Endodermal cell (in vitro differentiated cells): ENCODE measurements around the gene MISP. TPM values are rescaled to one million over a fixed set of nuclear protein-coding genes. Genes with fewer than 3 reads are reported as not detected.

Experiments
- DNase-seq: peaks from one replicate; pipeline ENCODE4 v3.0.0-alpha.2; 2017
- H3K27ac ChIP-seq: 2 replicates; pipeline ENCODE4 v1.5.1; 2013; ENCODE audit warnings: mild to moderate bottlenecking, low read depth, low read length, moderate library complexity
- H3K27me3 ChIP-seq: 2 replicates; pipeline ENCODE4 v1.6.1; 2013; ENCODE audit warnings: mild to moderate bottlenecking, low read length, moderate library complexity; ENCODE audit not compliant: insufficient read depth, control insufficient read depth, poor library complexity, severe bottlenecking
- H3K36me3 ChIP-seq: 2 replicates; pipeline ENCODE4 v1.7.0; 2013; ENCODE audit warnings: mild to moderate bottlenecking, low read length, moderate library complexity; ENCODE audit not compliant: control insufficient read depth, insufficient read depth
- H3K4me1 ChIP-seq: one replicate; pipeline ENCODE4 v1.7.0; 2013; ENCODE audit warnings: low read length; ENCODE audit not compliant: control insufficient read depth, insufficient read depth
- H3K4me3 ChIP-seq: 2 replicates; pipeline ENCODE4 v1.5.1; 2013; ENCODE audit warnings: mild to moderate bottlenecking, low read length, moderate library complexity
- H3K9ac ChIP-seq: 2 replicates; pipeline ENCODE4 v1.6.1; 2013; ENCODE audit warnings: mild to moderate bottlenecking, low read length, moderate library complexity; ENCODE audit not compliant: poor library complexity, severe bottlenecking; ENCODE audit errors: extremely low read depth
- H3K9me3 ChIP-seq: 2 replicates; pipeline ENCODE4 v1.6.1; 2013; ENCODE audit warnings: mild to moderate bottlenecking, low read length, moderate library complexity; ENCODE audit not compliant: control insufficient read depth
- H3K27ac Mint-ChIP-seq: 2 replicates; pipeline ENCODE4 v1.8.0; 2020; ENCODE audit warnings: mixed read lengths
- H3K27me3 Mint-ChIP-seq: 2 replicates; pipeline ENCODE4 v1.8.0; 2021; ENCODE audit warnings: mild to moderate bottlenecking, mixed read lengths; ENCODE audit not compliant: insufficient read depth
- H3K36me3 Mint-ChIP-seq: 2 replicates; pipeline ENCODE4 v1.8.0; 2020; ENCODE audit warnings: low read depth, mixed read lengths
- H3K4me1 Mint-ChIP-seq: 2 replicates; pipeline ENCODE4 v1.8.0; 2020; ENCODE audit warnings: mixed read lengths
- H3K4me3 Mint-ChIP-seq: 2 replicates; pipeline ENCODE4 v1.8.0; 2020; ENCODE audit warnings: mild to moderate bottlenecking, moderate library complexity, mixed read lengths
- H3K9me3 Mint-ChIP-seq: 2 replicates; pipeline ENCODE4 v1.8.0; 2020; ENCODE audit warnings: mild to moderate bottlenecking, mixed read lengths
- WGBS, 2 experiments: methylation state at CpG; one replicate each; pipeline versions ENCODE4 v1.1.5 to v1.1.7; 2013; ENCODE audit warnings: missing lambda C conversion rate in 2 of 2, mixed read lengths in 1 of 2; ENCODE audit not compliant: insufficient coverage in 1 of 2, insufficient read length in 1 of 2; 5-methylcytosine and 5-hydroxymethylcytosine counted together
- microRNA-seq: library from miRNA; unstranded; fragments of <30 nt; microRNA quantifications from one replicate; pipeline ENCODE4 v1.2.0, GENCODE V29; 2020; ENCODE audit warnings: borderline microRNAs expressed
- total RNA-seq, 2 donors: library from RNA; stranded (reverse); fragmentation: NEBNext Ultra II Directional in 1 of 2; extraction: Animal tissue kit (Norgen Biotek cat#: 25700) in 1 of 2; gene quantifications; 2 replicates in 1 of 2; 3 replicates in 1 of 2; pipeline ENCODE4 v1.2.1, GENCODE V29; 2021
- TF ChIP-seq, protein P1 (sequence below): fragments of 200-600 bp; sonication (generic); conservative IDR thresholded peaks from 2 replicates; pipeline ENCODE4 v1.5.0; 2021; ENCODE audit warnings: antibody characterized with exemption, mild to moderate bottlenecking

Gene MISP
- total RNA-seq, 2 donors from 2014 or later = 0.11 TPM; not detected in 1

DNA sequence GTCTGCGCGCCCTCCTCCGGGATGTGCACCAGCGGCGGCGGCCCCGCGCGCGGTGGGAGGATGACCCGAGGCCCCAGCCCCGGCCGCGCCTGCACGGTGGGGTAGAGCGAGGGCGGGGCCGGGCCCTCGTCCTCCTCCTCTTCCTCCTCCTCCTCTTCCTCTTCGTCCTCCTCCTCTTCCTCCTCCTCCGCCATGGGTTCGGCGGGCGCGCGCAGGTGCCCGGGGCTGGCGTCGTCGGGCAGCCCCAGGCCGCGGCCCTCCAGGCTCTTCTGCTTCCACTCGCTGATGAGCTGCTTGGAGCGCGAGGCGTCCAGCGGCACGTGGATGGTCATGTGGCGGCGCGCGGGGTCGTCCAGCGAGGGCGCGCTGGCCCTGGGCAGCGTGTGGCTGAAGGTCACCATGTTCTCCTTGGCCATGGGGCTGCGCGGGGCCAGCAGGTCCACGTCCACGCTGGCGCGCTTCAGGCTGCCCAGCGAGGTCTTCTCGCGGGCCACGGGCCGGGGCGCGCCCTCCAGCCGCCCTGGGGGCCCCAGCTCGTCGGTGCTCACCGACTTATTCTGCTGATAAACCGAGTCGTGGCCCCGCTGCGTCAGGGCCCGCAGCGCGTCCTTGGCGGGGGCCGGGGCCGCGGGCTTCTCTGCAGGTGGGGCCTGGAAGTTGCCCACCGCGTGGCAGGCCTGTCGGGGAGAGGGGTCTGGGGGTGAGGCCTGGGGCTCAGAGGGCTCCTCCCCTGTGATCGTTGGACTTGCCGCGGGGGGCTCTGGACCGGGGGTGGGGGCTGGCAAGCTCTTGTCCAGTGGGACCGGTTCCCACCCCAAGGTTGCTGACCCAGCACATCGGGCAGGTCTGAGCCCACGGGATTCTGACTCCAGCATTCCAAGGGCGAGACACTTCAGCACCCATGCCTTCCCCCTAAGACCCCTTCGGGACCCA, 62.6 kb downstream of the MISP start:
- Histone ChIP-seq H3K4me3 (no peak overlapping the region), H3K4me1 (no peaks in the 10 kb centered on the region), H3K9me3 (no peaks in the 10 kb centered on the region), H3K27me3 (no peaks in the 10 kb centered on the region), H3K27ac (no peak overlapping the region), H3K36me3 (peaks cover 39% of the 10 kb centered on the region), H3K9ac (no peak overlapping the region)
- 95% methylated on average over 38 to 87 of the region's 87 CpGs for WGBS, 2 experiments
- Mint-ChIP-seq H3K27me3 (no peaks in the 10 kb centered on the region), H3K36me3 (peaks cover 51% of the 10 kb centered on the region), H3K4me1 (no peaks in the 10 kb centered on the region), H3K4me3 (no peak overlapping the region), H3K27ac (no peak overlapping the region), H3K9me3 (no peaks in the 10 kb centered on the region)
- peak; percentile 61 for DNase-seq
- TF ChIP-seq, protein P1, sequence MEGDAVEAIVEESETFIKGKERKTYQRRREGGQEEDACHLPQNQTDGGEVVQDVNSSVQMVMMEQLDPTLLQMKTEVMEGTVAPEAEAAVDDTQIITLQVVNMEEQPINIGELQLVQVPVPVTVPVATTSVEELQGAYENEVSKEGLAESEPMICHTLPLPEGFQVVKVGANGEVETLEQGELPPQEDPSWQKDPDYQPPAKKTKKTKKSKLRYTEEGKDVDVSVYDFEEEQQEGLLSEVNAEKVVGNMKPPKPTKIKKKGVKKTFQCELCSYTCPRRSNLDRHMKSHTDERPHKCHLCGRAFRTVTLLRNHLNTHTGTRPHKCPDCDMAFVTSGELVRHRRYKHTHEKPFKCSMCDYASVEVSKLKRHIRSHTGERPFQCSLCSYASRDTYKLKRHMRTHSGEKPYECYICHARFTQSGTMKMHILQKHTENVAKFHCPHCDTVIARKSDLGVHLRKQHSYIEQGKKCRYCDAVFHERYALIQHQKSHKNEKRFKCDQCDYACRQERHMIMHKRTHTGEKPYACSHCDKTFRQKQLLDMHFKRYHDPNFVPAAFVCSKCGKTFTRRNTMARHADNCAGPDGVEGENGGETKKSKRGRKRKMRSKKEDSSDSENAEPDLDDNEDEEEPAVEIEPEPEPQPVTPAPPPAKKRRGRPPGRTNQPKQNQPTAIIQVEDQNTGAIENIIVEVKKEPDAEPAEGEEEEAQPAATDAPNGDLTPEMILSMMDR = no peak

Small RNA genes lying within 50 kb of the gene (microRNA-seq; reads per million reads assigned to microRNA genes)
- gene MIR3187 (1.3 reads per million), gene MIR4745 (not detected)

Other genes starting within 250 kb of the MISP start
- 10 to 100 TPM; 11.7 to 13.0 TPM for gene TPGS1, start 243.6 kb upstream of the MISP start, total RNA-seq
- 100 to 1,000 TPM; 128 to 138 TPM for gene CDC34, start 219.4 kb upstream of the MISP start, total RNA-seq
- under 1 TPM in 1 of 2 donors, not detected in 1; 0.51 TPM for gene GZMM, start 207.1 kb upstream of the MISP start, total RNA-seq
- gene BSG, start 178.5 kb upstream of the MISP start, total RNA-seq = 100 to 1,000 TPM; 808 to 833 TPM
- gene HCN2, start 161.2 kb upstream of the MISP start, total RNA-seq = under 1 TPM; 0.15 to 0.75 TPM
- gene POLRMT, start 117.6 kb upstream of the MISP start, total RNA-seq = 10 to 100 TPM; 76.6 to 86.4 TPM
- gene FGF22, start 111.2 kb upstream of the MISP start, total RNA-seq = under 1 TPM; 0.81 to 0.82 TPM
- gene RNF126, start 87.9 kb upstream of the MISP start, total RNA-seq = 10 to 100 TPM; 49.1 to 66.4 TPM
- gene FSTL3, start 74.7 kb upstream of the MISP start, total RNA-seq = 10 to 100 TPM in 1 of 2 donors, 1 to 10 TPM in 1; 9.8 to 14.1 TPM
- not detected for gene PRSS57, start 55.7 kb upstream of the MISP start, total RNA-seq
- 10 to 100 TPM; 32.9 to 40.8 TPM for gene PALM, start 42.2 kb upstream of the MISP start, total RNA-seq
- gene PTBP1, start 46.3 kb downstream of the MISP start, total RNA-seq = 100 to 1,000 TPM; 647 to 694 TPM
- 100 to 1,000 TPM; 110 to 111 TPM for gene PLPPR3, start 70.8 kb downstream of the MISP start, total RNA-seq
- gene AZU1, start 76.7 kb downstream of the MISP start, total RNA-seq = 1 to 10 TPM; 2.5 to 3.7 TPM
- not detected for gene PRTN3, start 89.9 kb downstream of the MISP start, total RNA-seq
- gene ELANE, start 101.2 kb downstream of the MISP start, total RNA-seq = not detected
- gene CFD, start 108.6 kb downstream of the MISP start, total RNA-seq = 1 to 10 TPM in 1 of 2 donors, under 1 TPM in 1; 0.38 to 1.1 TPM
- 10 to 100 TPM; 75.8 to 92.4 TPM for gene MED16, start 142.1 kb downstream of the MISP start, total RNA-seq
- gene RNU6-9, start 142.4 kb downstream of the MISP start, total RNA-seq = not detected
- 10 to 100 TPM; 61.1 to 64.7 TPM for gene R3HDM4, start 162.1 kb downstream of the MISP start, total RNA-seq
- gene KISS1R, start 166.2 kb downstream of the MISP start, total RNA-seq = under 1 TPM in 1 of 2 donors, not detected in 1; 0.73 TPM
- gene ARID3A, start 174.9 kb downstream of the MISP start, total RNA-seq = 100 to 1,000 TPM; 121 to 124 TPM
- 10 to 100 TPM; 68.6 to 85.6 TPM for gene WDR18, start 233.2 kb downstream of the MISP start, total RNA-seq
- gene GRIN3B, start 249.3 kb downstream of the MISP start, total RNA-seq = 1 to 10 TPM; 2.0 TPM